ENCODE measurements around the gene KLHL12. TPM values are rescaled to one million over a fixed set of nuclear protein-coding genes. Genes with fewer than 3 reads are reported as not detected.

Gene KLHL12
- total and polyA plus RNA-seq, 2 donors (not counting 3 experiments of a cell fraction or from before 2014, with no cell fraction given): 22.8 to 23.0 TPM

GRCh38 chr1:202858331-202858730 lies 68.7 kb downstream of the KLHL12 start:
- H3K4me2 ChIP-seq (ENCODE audit: insufficient read depth, low read length): no peak overlapping the region
- DNase-seq (ENCODE audit: low read depth, low spot score): peak; percentile 53
- peaks cover 3% of the 10 kb centered on the region in 2 experiments for H3K27me3 ChIP-seq (ENCODE audit: control insufficient read depth in 2 of 2, insufficient read depth in 2 of 2, low read length in 2 of 2)
- H3K4me3 ChIP-seq (replicated peaks in 1 of 3; ENCODE audit: insufficient read depth in 1 of 3, low read depth in 1 of 3, low read length in 3 of 3): no peak overlapping the region
- intact Hi-C loops (cut with micrococcal nuclease): no loop called here
- H3K4me1 ChIP-seq (ENCODE audit: control insufficient read depth, extremely low read depth, insufficient read depth, low read length): peaks cover 10% of the 10 kb centered on the region
- ChIA-PET POLR2A (no interaction called here), CTCF (interaction anchor here (1.3 kb wide), 1 partner anchor 19 kb away, joined by 3 read pairs; no protein-coding TSS in a partner anchor)
- H2AFZ ChIP-seq (ENCODE audit: low read depth, low read length): no peak overlapping the region
- H3K9ac ChIP-seq (replicated peaks; ENCODE audit: extremely low read depth, insufficient read depth, low read length): no peak overlapping the region
- dilution Hi-C loops (cut with MboI; ENCODE audit: extremely low pct_ligation_motif_present, low sequenced_read_pairs): no loop called here
- H3K9me1 ChIP-seq (replicated peaks; ENCODE audit: control insufficient read depth, extremely low read depth, insufficient read depth, low read length): no peaks in the 10 kb centered on the region
- no TSS peak for BruUV-seq (replicated peaks)
- no peaks in the 10 kb centered on the region for H3K36me3 ChIP-seq (ENCODE audit: control insufficient read depth in 2 of 2, extremely low read depth in 1 of 2, insufficient read depth in 2 of 2, low read length in 2 of 2)
- TF ChIP-seq JUN (IDR thresholded peaks at IDR 0.05; ENCODE audit: borderline replicate concordance, insufficient read depth, insufficient read length, low read depth) (no peak), POLR2AphosphoS5 (IDR thresholded peaks at IDR 0.05; ENCODE audit: insufficient read depth, low read depth, low read length) (peak; percentile 22), GATA2 (IDR thresholded peaks at IDR 0.05; ENCODE audit: insufficient read depth, insufficient read length, low read depth, low read length) (no peak)
- no peaks in the 10 kb centered on the region for H3K9me3 ChIP-seq (replicated peaks; ENCODE audit: control insufficient read depth, insufficient read depth, low read length)
- no peak overlapping the region for H3K27ac ChIP-seq (ENCODE audit: insufficient read depth, low read depth, low read length)
- FAIRE-seq: peak; percentile 70
- no peaks in the 10 kb centered on the region for H3K79me2 ChIP-seq (ENCODE audit: control insufficient read depth, insufficient read depth, low read length)
- H4K20me1 ChIP-seq (replicated peaks; ENCODE audit: control insufficient read depth, extremely low read depth, insufficient read depth, low read length): no peaks in the 10 kb centered on the region

- FAIRE-seq: no peak
- DNase-seq (ENCODE audit: low read depth, low spot score): no peak
- dilution Hi-C loops (cut with MboI; ENCODE audit: extremely low pct_ligation_motif_present, low sequenced_read_pairs) (no loop called here), intact Hi-C loops (cut with micrococcal nuclease) (no loop called here)
- H3K27me3 ChIP-seq (ENCODE audit: control insufficient read depth in 2 of 2, insufficient read depth in 2 of 2, low read length in 2 of 2): no peaks in the 10 kb centered on the region
- no peaks in the 10 kb centered on the region for H3K9me1 ChIP-seq (replicated peaks; ENCODE audit: control insufficient read depth, extremely low read depth, insufficient read depth, low read length)
- ChIA-PET CTCF (no interaction called here), POLR2A (no interaction called here)
- H3K4me3 ChIP-seq (replicated peaks in 1 of 3; ENCODE audit: insufficient read depth in 1 of 3, low read depth in 1 of 3, low read length in 3 of 3): no peak overlapping the region
- H3K4me1 ChIP-seq (ENCODE audit: control insufficient read depth, extremely low read depth, insufficient read depth, low read length): peaks cover 10% of the 10 kb centered on the region
- no peak overlapping the region for H3K27ac ChIP-seq (ENCODE audit: insufficient read depth, low read depth, low read length)
- no peak overlapping the region for H2AFZ ChIP-seq (ENCODE audit: low read depth, low read length)
- no peaks in the 10 kb centered on the region for H3K9me3 ChIP-seq (replicated peaks; ENCODE audit: control insufficient read depth, insufficient read depth, low read length)
- no peaks in the 10 kb centered on the region for H3K36me3 ChIP-seq (ENCODE audit: control insufficient read depth in 2 of 2, extremely low read depth in 1 of 2, insufficient read depth in 2 of 2, low read length in 2 of 2)
- no peaks in the 10 kb centered on the region for H3K79me2 ChIP-seq (ENCODE audit: control insufficient read depth, insufficient read depth, low read length)
- H3K9ac ChIP-seq (replicated peaks; ENCODE audit: extremely low read depth, insufficient read depth, low read length): no peak overlapping the region
- H4K20me1 ChIP-seq (replicated peaks; ENCODE audit: control insufficient read depth, extremely low read depth, insufficient read depth, low read length): no peaks in the 10 kb centered on the region
- TF ChIP-seq FOS (IDR thresholded peaks at IDR 0.05; ENCODE audit: borderline replicate concordance, insufficient read depth, low read length) (no peak), MYC (IDR thresholded peaks at IDR 0.05; ENCODE audit: low read depth, low read length) (no peak), GATA2 (IDR thresholded peaks at IDR 0.05; ENCODE audit: insufficient read depth, insufficient read length, low read depth, low read length) (no peak), POLR2AphosphoS5 (IDR thresholded peaks at IDR 0.05; ENCODE audit: insufficient read depth, low read depth, low read length) (no peak), JUN (IDR thresholded peaks at IDR 0.05; ENCODE audit: borderline replicate concordance, insufficient read depth, insufficient read length, low read depth) (no peak)
- H3K4me2 ChIP-seq (ENCODE audit: insufficient read depth, low read length): no peak overlapping the region
- BruUV-seq (replicated peaks): no TSS peak
Measured at GRCh38 chr1:202857136-202857610, 69.9 kb downstream of the KLHL12 start.

Measured in endothelial cell of umbilical vein (primary cell).